Endometrial microvascular endothelial cells (primary cell): ENCODE data around the gene CACNA1D. TPM values are rescaled to one million over a fixed set of nuclear protein-coding genes. Genes with fewer than 3 reads are reported as not detected.

ENCODE experiments used
- in situ Hi-C: cut with HindIII; loops from 2 replicates; pipeline ENCODE4 v1.10.0; 2017; ENCODE audit warnings: low sequenced_read_pairs, low pct_unique_long_range_greater_than_20kb; ENCODE audit errors: inconsistent ontology term
- total RNA-seq: library from RNA; depleted of rRNA; stranded (reverse); fragments of >200 nt; gene quantifications from one replicate; pipeline ENCODE4 v1.2.3, GENCODE V29; 2015; ENCODE audit errors: inconsistent ontology term

Gene CACNA1D
- total RNA-seq, 1 donor from 2014 or later, result not detected

GRCh38 chr3:53491276-53491675 is 3.1 kb upstream of the CACNA1D start:
- in situ Hi-C loops, result no loop called here

GRCh38 chr3:53493595-53493962 is 832 bp upstream of the CACNA1D start:
- in situ Hi-C loops, result no loop called here

- in situ Hi-C loops, result no loop called here
Observed at GRCh38 chr3:53495146-53495519, 722 bp downstream of the CACNA1D start.

- in situ Hi-C loops, result no loop called here
Observed at GRCh38 chr3:53495520-53496391, 1.3 kb downstream of the CACNA1D start.

- in situ Hi-C loops, result no loop called here
Observed at GRCh38 chr3:53496392-53496670, 1.9 kb downstream of the CACNA1D start.

- in situ Hi-C loops, result no loop called here
Observed at GRCh38 chr3:53496984-53497383, 2.6 kb downstream of the CACNA1D start.

GRCh38 chr3:53498806-53499641 is 4.6 kb downstream of the CACNA1D start:
- in situ Hi-C loops, result no loop called here

GRCh38 chr3:53500165-53500777 is 5.9 kb downstream of the CACNA1D start:
- in situ Hi-C loops, result no loop called here

GRCh38 chr3:53501178-53501577 is 6.8 kb downstream of the CACNA1D start:
- in situ Hi-C loops, result no loop called here

- in situ Hi-C loops, result no loop called here
Observed at GRCh38 chr3:53502737-53503136, 8.3 kb downstream of the CACNA1D start.

- in situ Hi-C loops, result no loop called here
Observed at GRCh38 chr3:53503195-53503594, 8.8 kb downstream of the CACNA1D start.

GRCh38 chr3:53506110-53506762 is 11.8 kb downstream of the CACNA1D start:
- in situ Hi-C loops, result no loop called here

GRCh38 chr3:53506763-53507145 is 12.3 kb downstream of the CACNA1D start:
- in situ Hi-C loops, result no loop called here

GRCh38 chr3:53509494-53509893 is 15.1 kb downstream of the CACNA1D start:
- in situ Hi-C loops, result no loop called here

- in situ Hi-C loops, result no loop called here
Observed at GRCh38 chr3:53510508-53510907, 16.1 kb downstream of the CACNA1D start.

GRCh38 chr3:53511246-53511645 is 16.8 kb downstream of the CACNA1D start:
- in situ Hi-C loops, result no loop called here

GRCh38 chr3:53513556-53514190 is 19.3 kb downstream of the CACNA1D start:
- in situ Hi-C loops, result no loop called here

- in situ Hi-C loops, result no loop called here
Observed at GRCh38 chr3:53516339-53516738, 21.9 kb downstream of the CACNA1D start.

GRCh38 chr3:53518495-53518981 is 24.1 kb downstream of the CACNA1D start:
- in situ Hi-C loops, result no loop called here
